ENCODE measurements around the gene LTBP1. TPM values are rescaled to one million over a fixed set of nuclear protein-coding genes. Genes with fewer than 3 reads are reported as not detected.

Gene LTBP1
- total RNA-seq, 1 experiment from 2014 or later = 13.9 TPM

DNA sequence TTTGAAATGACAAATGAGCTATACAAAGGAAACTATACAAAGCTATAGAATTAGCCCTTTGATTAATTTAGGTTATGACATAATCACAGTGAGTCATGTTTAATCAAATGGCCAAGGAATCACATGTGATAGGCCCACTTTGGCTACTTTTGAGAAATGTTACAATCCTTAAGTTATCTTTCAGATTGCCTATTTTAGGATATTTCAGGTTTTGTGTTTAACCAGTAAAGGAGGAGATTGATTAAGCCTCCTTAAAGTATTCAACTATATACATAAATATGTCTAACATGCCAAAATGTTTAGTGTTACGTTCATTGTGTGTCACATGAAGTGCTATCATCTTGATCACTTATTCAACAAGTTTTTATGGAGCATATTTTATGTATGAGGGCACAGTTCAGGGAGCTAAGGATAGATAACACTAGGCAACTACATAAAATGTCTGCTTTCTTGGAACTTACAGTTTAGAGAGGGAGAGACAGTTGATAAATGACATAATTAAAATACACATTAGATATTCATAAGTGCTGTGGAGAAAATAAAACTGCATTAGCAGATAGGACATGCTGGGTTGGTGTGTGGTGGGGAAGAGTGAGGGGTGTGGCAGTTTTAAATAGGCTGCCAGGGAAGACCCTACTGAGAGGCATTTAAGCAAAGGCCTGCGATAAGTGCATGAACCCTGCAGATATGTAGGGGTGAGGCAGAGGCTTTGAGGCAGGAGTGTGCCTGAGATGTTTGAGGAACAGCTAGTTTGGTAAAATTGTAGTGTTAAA lies 77.2 kb downstream of the LTBP1 start:
- Mint-ChIP-seq H3K27me3 (ENCODE audit: unreplicated experiment) (no peaks in the 10 kb centered on the region), H3K36me3 (ENCODE audit: insufficient read depth, unreplicated experiment) (no peaks in the 10 kb centered on the region), H3K4me1 (ENCODE audit: low read depth, unreplicated experiment) (peaks cover 14% of the 10 kb centered on the region), H3K9me3 (ENCODE audit: low read depth, unreplicated experiment) (no peaks in the 10 kb centered on the region), H3K4me3 (ENCODE audit: low read depth, unreplicated experiment) (no peak overlapping the region), H3K27ac (ENCODE audit: unreplicated experiment) (no peak overlapping the region)
- intact Hi-C loops (cut with micrococcal nuclease; ENCODE audit: unreplicated experiment) = no loop called here
- BruUV-seq (replicated peaks) = no TSS peak
- CTCF ChIA-PET = interaction anchor here (0.6 kb wide), 2 partner anchors 10 to 13 kb away, joined by 3 to 6 read pairs; no protein-coding TSS in a partner anchor
- no peak for DNase-seq
- TF ChIP-seq CTCF (IDR thresholded peaks at IDR 0.05; ENCODE audit: unreplicated experiment) = no peak

- no peak for TF ChIP-seq CTCF (IDR thresholded peaks at IDR 0.05; ENCODE audit: unreplicated experiment)
- no TSS peak for BruUV-seq (replicated peaks)
- H3K4me1 Mint-ChIP-seq (ENCODE audit: low read depth, unreplicated experiment) = peaks cover 14% of the 10 kb centered on the region
- no peaks in the 10 kb centered on the region for H3K27me3 Mint-ChIP-seq (ENCODE audit: unreplicated experiment)
- H3K27ac Mint-ChIP-seq (ENCODE audit: unreplicated experiment) = no peak overlapping the region
- no peaks in the 10 kb centered on the region for H3K9me3 Mint-ChIP-seq (ENCODE audit: low read depth, unreplicated experiment)
- intact Hi-C loops (cut with micrococcal nuclease; ENCODE audit: unreplicated experiment) = no loop called here
- no peak for DNase-seq
- CTCF ChIA-PET = no interaction called here
- no peaks in the 10 kb centered on the region for H3K36me3 Mint-ChIP-seq (ENCODE audit: insufficient read depth, unreplicated experiment)
- H3K4me3 Mint-ChIP-seq (ENCODE audit: low read depth, unreplicated experiment) = no peak overlapping the region
Observed at GRCh38 chr2:33024758-33025157, 78.0 kb downstream of the LTBP1 start.

DNA sequence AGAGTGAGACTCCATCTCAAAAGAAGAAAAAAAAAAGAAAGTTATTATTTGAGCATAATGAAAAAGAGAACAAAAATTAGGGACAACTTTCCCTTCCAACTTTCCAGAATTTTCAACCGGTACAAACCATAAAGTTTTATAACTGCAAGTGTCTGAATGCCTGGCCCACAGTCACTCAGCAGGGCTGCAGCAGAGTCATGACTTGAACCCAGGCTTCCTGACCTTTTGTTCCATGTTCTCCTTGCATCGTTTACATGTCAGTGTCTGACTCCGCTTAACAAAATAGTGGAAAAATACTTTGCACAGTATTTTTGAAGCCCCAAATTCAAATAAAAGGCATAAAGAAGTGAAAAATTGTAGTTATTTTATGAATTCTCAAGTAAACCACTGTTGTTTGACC lies 82.7 kb downstream of the LTBP1 start:
- intact Hi-C loops (cut with micrococcal nuclease; ENCODE audit: unreplicated experiment) = no loop called here
- no peak overlapping the region for H3K27ac Mint-ChIP-seq (ENCODE audit: unreplicated experiment)

DNA sequence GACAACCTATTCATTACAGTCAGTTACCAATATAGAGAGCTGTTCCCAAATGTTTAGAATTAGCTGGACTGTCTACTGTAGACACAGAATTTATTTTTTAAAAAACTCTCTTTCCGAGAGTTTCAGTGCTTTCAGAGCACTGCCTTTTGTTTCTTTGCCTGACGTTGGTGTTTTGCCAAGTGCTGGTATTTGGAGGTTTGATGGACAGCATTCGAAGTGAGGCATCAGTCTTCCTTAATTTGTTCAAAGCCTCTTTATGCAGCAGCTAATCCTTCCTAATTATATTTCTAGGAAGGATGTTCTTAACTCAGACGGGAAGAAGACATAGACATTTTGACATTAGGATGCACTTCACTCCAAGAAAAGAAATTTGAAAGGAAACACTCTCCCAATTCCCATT lies 83.2 kb downstream of the LTBP1 start:
- no peaks in the 10 kb centered on the region for H3K36me3 Mint-ChIP-seq (ENCODE audit: insufficient read depth, unreplicated experiment)
- no TSS peak for BruUV-seq (replicated peaks)

More for the DNA sequence above, 82.7 kb downstream of the LTBP1 start:
- Mint-ChIP-seq H3K27me3 (ENCODE audit: unreplicated experiment) (no peaks in the 10 kb centered on the region), H3K36me3 (ENCODE audit: insufficient read depth, unreplicated experiment) (no peaks in the 10 kb centered on the region), H3K4me1 (ENCODE audit: low read depth, unreplicated experiment) (no peaks in the 10 kb centered on the region), H3K9me3 (ENCODE audit: low read depth, unreplicated experiment) (no peaks in the 10 kb centered on the region), H3K4me3 (ENCODE audit: low read depth, unreplicated experiment) (no peak overlapping the region)
- no TSS peak for BruUV-seq (replicated peaks)
- CTCF ChIA-PET = interaction anchor here (0.5 to 1.2 kb wide), 2 partner anchors 49 to 57 kb away, joined by 3 to 4 read pairs; no protein-coding TSS in a partner anchor
- DNase-seq = no peak
- no peak for TF ChIP-seq CTCF (IDR thresholded peaks at IDR 0.05; ENCODE audit: unreplicated experiment)

More for the DNA sequence above, 83.2 kb downstream of the LTBP1 start:
- no peak overlapping the region for H3K4me3 Mint-ChIP-seq (ENCODE audit: low read depth, unreplicated experiment)
- intact Hi-C loops (cut with micrococcal nuclease; ENCODE audit: unreplicated experiment) = loop anchor here (5.0 kb wide), 1 partner anchor 478 kb away; no protein-coding TSS in a partner anchor
- no peak for TF ChIP-seq CTCF (IDR thresholded peaks at IDR 0.05; ENCODE audit: unreplicated experiment)
- H3K27ac Mint-ChIP-seq (ENCODE audit: unreplicated experiment) = no peak overlapping the region
- H3K4me1 Mint-ChIP-seq (ENCODE audit: low read depth, unreplicated experiment) = no peaks in the 10 kb centered on the region
- H3K27me3 Mint-ChIP-seq (ENCODE audit: unreplicated experiment) = no peaks in the 10 kb centered on the region
- DNase-seq = no peak
- CTCF ChIA-PET = interaction anchor here (1.2 kb wide), 1 partner anchor 56 kb away, joined by 3 read pairs; no protein-coding TSS in a partner anchor
- no peaks in the 10 kb centered on the region for H3K9me3 Mint-ChIP-seq (ENCODE audit: low read depth, unreplicated experiment)

Measured in Calu3 (cell line).